ENCODE data around the gene SPAG8.

DNA sequence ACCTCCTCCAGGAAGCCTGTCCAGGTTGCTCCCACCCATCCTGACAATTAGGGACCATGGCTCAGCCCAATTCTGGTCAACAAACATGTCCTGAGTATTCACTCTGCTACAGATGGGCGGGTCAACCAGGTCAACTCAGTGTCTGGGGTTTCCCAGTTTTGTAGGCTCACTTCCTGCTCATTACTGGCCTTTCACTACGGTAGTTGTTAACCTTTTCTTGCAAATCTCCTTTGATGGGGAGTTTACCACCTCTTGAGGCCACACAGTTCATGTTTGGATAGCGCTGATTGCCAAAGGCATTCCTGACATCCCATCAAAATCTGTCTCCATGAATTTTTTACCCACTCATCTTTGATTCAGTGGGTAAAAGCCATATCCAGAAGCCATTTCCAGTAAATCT lies 30.7 kb upstream of the SPAG8 start:
- TF ChIP-seq, protein P1, sequence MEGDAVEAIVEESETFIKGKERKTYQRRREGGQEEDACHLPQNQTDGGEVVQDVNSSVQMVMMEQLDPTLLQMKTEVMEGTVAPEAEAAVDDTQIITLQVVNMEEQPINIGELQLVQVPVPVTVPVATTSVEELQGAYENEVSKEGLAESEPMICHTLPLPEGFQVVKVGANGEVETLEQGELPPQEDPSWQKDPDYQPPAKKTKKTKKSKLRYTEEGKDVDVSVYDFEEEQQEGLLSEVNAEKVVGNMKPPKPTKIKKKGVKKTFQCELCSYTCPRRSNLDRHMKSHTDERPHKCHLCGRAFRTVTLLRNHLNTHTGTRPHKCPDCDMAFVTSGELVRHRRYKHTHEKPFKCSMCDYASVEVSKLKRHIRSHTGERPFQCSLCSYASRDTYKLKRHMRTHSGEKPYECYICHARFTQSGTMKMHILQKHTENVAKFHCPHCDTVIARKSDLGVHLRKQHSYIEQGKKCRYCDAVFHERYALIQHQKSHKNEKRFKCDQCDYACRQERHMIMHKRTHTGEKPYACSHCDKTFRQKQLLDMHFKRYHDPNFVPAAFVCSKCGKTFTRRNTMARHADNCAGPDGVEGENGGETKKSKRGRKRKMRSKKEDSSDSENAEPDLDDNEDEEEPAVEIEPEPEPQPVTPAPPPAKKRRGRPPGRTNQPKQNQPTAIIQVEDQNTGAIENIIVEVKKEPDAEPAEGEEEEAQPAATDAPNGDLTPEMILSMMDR (IDR thresholded peaks at IDR 0.05): no peak
- no peak for TF ChIP-seq POLR2A (IDR thresholded peaks at IDR 0.05)

Data from right lobe of liver (tissue), 4 donors.